Caco-2 (cell line): ENCODE results near the gene PCGF3. TPM values are rescaled to one million over a fixed set of nuclear protein-coding genes. Genes with fewer than 3 reads are reported as not detected.

ENCODE experiments used
- BruUV-seq: library from RNA; stranded (reverse); fragments of 400-500 nt; replicated peaks from 2 replicates; lab custom pipeline; 2021; lab: Mats Ljungman, UMichigan
- CTCF ChIA-PET: fragments of 300-600 bp; sonication (Branson Sonifier 250); formaldehyde crosslinking; loops from one replicate; lab custom pipeline; 2022; ENCODE audit warnings: antibody characterized with exemption; lab: Charles Lee
- POLR2A ChIA-PET: fragments of 300-600 bp; sonication (Branson Sonifier 250); formaldehyde crosslinking; loops from one replicate; lab custom pipeline; 2022; ENCODE audit warnings: antibody characterized with exemption; lab: Charles Lee
- DNase-seq, 2 experiments: peaks; one replicate each; pipeline versions ENCODE4 v3.0.0 to v3.0.0-alpha.2; 2020 to 2022
- H3K27me3 ChIP-seq: replicated peaks from 2 replicates; pipeline ENCODE4 v1.6.0; 2011; ENCODE audit warnings: low read length; ENCODE audit not compliant: control insufficient read depth, insufficient read depth
- H3K36me3 ChIP-seq: 2 replicates; pipeline ENCODE4 v1.5.1; 2011; ENCODE audit warnings: low read length; ENCODE audit not compliant: control insufficient read depth, insufficient read depth
- H3K4me1 ChIP-seq: fragments of 250-450 bp; sonication (Bioruptor Pico); 2 replicates; pipeline ENCODE4 v1.5.1; 2020; ENCODE audit warnings: mild to moderate bottlenecking
- H3K4me3 ChIP-seq: 2 replicates; pipeline ENCODE4 v1.5.1; 2011; ENCODE audit warnings: low read depth, mild to moderate bottlenecking, control low read depth, low read length
- H3K9me3 ChIP-seq: fragments of 250-450 bp; sonication (Bioruptor Pico); 2 replicates; pipeline ENCODE4 v1.5.1; 2020; ENCODE audit warnings: mild to moderate bottlenecking, moderate library complexity
- H3K27ac Mint-ChIP-seq: one replicate; pipeline ENCODE4 v1.8.0; 2022; ENCODE audit warnings: mixed read lengths; ENCODE audit not compliant: unreplicated experiment
- H3K27me3 Mint-ChIP-seq: one replicate; pipeline ENCODE4 v1.8.0; 2022; ENCODE audit warnings: mixed read lengths; ENCODE audit not compliant: insufficient read depth, unreplicated experiment
- H3K36me3 Mint-ChIP-seq: one replicate; pipeline ENCODE4 v1.8.0; 2022; ENCODE audit warnings: mild to moderate bottlenecking, mixed read lengths; ENCODE audit not compliant: insufficient read depth, unreplicated experiment
- H3K4me1 Mint-ChIP-seq: one replicate; pipeline ENCODE4 v1.8.0; 2022; ENCODE audit warnings: low read depth, mixed read lengths; ENCODE audit not compliant: unreplicated experiment
- H3K4me3 Mint-ChIP-seq: one replicate; pipeline ENCODE4 v1.8.0; 2022; ENCODE audit warnings: mild to moderate bottlenecking, moderate library complexity, mixed read lengths; ENCODE audit not compliant: unreplicated experiment
- H3K9me3 Mint-ChIP-seq: one replicate; pipeline ENCODE4 v1.8.0; 2022; ENCODE audit warnings: mixed read lengths; ENCODE audit not compliant: unreplicated experiment
- CTCF ChIP-seq, 2 experiments: fragments of 200-600 bp in 1 of 2; IDR thresholded peaks; 1 replicate in 1 of 2; 2 replicates in 1 of 2; pipeline versions ENCODE4 v1.5.1 to v1.8.0; 2011 to 2022; ENCODE audit warnings: antibody characterized with exemption in 1 of 2, control low read depth in 1 of 2, inconsistent platforms in 1 of 2, low read depth in 1 of 2, low read length in 1 of 2, mild to moderate bottlenecking in 1 of 2, moderate library complexity in 1 of 2; ENCODE audit not compliant: insufficient read depth in 1 of 2, severe bottlenecking in 1 of 2, unreplicated experiment in 1 of 2
- intact Hi-C: fragments of 100-400 bp; cut with micrococcal nuclease; formaldehyde crosslinking; loops from one replicate; pipeline ENCODE4 v1.10.0; 2022; ENCODE audit not compliant: unreplicated experiment
- total RNA-seq: library from RNA; stranded (reverse); gene quantifications from 2 replicates; pipeline ENCODE4 v1.2.3, GENCODE V29; 2022

PCGF3 gene
- total RNA-seq, 1 experiment from 2014 or later, result 38.0 TPM

GRCh38 chr4:723751-724530 is 18.3 kb downstream of the PCGF3 start:
- Mint-ChIP-seq H3K27ac (peak overlapping the region; percentile 33), H3K9me3 (no peaks in the 10 kb centered on the region), H3K4me3 (no peak overlapping the region), H3K27me3 (no peaks in the 10 kb centered on the region), H3K4me1 (peaks cover 9% of the 10 kb centered on the region), H3K36me3 (peaks cover 47% of the 10 kb centered on the region)
- no peak for TF ChIP-seq CTCF (IDR thresholded peaks at IDR 0.05; ENCODE audit: insufficient read depth in 1 of 2, low read depth in 1 of 2, low read length in 1 of 2, severe bottlenecking in 1 of 2, unreplicated experiment in 1 of 2)
- Histone ChIP-seq H3K4me1 (no peaks in the 10 kb centered on the region), H3K27me3 (no peaks in the 10 kb centered on the region), H3K9me3 (no peaks in the 10 kb centered on the region), H3K36me3 (0 out of 2 replicates have a peak, but pooled peaks cover 3% of the 10 kb centered on the region), H3K4me3 (no peak overlapping the region)
- POLR2A ChIA-PET, result no interaction called here
- no peak for DNase-seq
- intact Hi-C loops, result no loop called here
- no TSS peak for BruUV-seq
- CTCF ChIA-PET, result interaction anchor here (0.7 kb wide), 1 partner anchor 40 kb away, joined by 4 read pairs; no protein-coding TSS in a partner anchor

- Histone ChIP-seq H3K27me3 (no peaks in the 10 kb centered on the region), H3K9me3 (no peaks in the 10 kb centered on the region), H3K36me3 (peaks cover 3% of the 10 kb centered on the region; the same call in 1 of the 2 replicates), H3K4me1 (no peaks in the 10 kb centered on the region), H3K4me3 (no peak overlapping the region)
- ChIA-PET POLR2A (no interaction called here), CTCF (no interaction called here)
- Mint-ChIP-seq H3K36me3 (peaks cover 40% of the 10 kb centered on the region), H3K27me3 (no peaks in the 10 kb centered on the region), H3K9me3 (no peaks in the 10 kb centered on the region), H3K27ac (no peak overlapping the region), H3K4me1 (peaks cover 9% of the 10 kb centered on the region), H3K4me3 (no peak overlapping the region)
- TF ChIP-seq CTCF (IDR thresholded peaks at IDR 0.05; ENCODE audit: insufficient read depth in 1 of 2, low read depth in 1 of 2, low read length in 1 of 2, severe bottlenecking in 1 of 2, unreplicated experiment in 1 of 2), result no peak
- DNase-seq, result no peak
- intact Hi-C loops, result no loop called here
- BruUV-seq, result no TSS peak
These were observed 20.0 kb downstream of the PCGF3 start for GRCh38 chr4:725391-726234.

- no peak overlapping the region for H3K4me3 ChIP-seq
- ChIA-PET POLR2A (no interaction called here), CTCF (no interaction called here)
- H3K27me3 ChIP-seq, result no peaks in the 10 kb centered on the region
- H3K4me1 ChIP-seq, result no peaks in the 10 kb centered on the region
- Mint-ChIP-seq H3K9me3 (no peaks in the 10 kb centered on the region), H3K36me3 (peaks cover 37% of the 10 kb centered on the region), H3K4me3 (no peak overlapping the region), H3K27ac (no peak overlapping the region), H3K27me3 (no peaks in the 10 kb centered on the region), H3K4me1 (peaks cover 9% of the 10 kb centered on the region)
- intact Hi-C loops, result no loop called here
- peaks cover 2% of the 10 kb centered on the region; the same call in 1 of the 2 replicates for H3K36me3 ChIP-seq
- TF ChIP-seq CTCF (IDR thresholded peaks at IDR 0.05; ENCODE audit: insufficient read depth in 1 of 2, low read depth in 1 of 2, low read length in 1 of 2, severe bottlenecking in 1 of 2, unreplicated experiment in 1 of 2), result no peak
- no peak for DNase-seq
- BruUV-seq, result no TSS peak
- H3K9me3 ChIP-seq, result no peaks in the 10 kb centered on the region
These were observed 20.7 kb downstream of the PCGF3 start for GRCh38 chr4:726235-726787.
